COLO829 (cell line): ENCODE measurements around the gene OR5C1.
"Not testable (repeated sequence)": the region's sequence is repeated elsewhere in the genome, so short reads cannot be mapped to it uniquely, and the experiment has no call there.

Experiments
- DNase-seq: peaks from one replicate; pipeline ENCODE4 v3.0.0; 2012; ENCODE audit warnings: low spot score

OR5C1 gene

GRCh38 chr9:122812736-122813135, 24.0 kb downstream of the OR5C1 start:
- no peak for DNase-seq

GRCh38 chr9:122814545-122814944, 25.8 kb downstream of the OR5C1 start:
- no peak for DNase-seq

GRCh38 chr9:122815544-122815943, 26.8 kb downstream of the OR5C1 start:
- no peak for DNase-seq

GRCh38 chr9:122816163-122816867, 27.6 kb downstream of the OR5C1 start:
- no peak for DNase-seq

- no peak for DNase-seq
Measured at GRCh38 chr9:122819326-122819725, 30.6 kb downstream of the OR5C1 start.

- DNase-seq, result no peak
Measured at GRCh38 chr9:122819791-122820489, 31.2 kb downstream of the OR5C1 start.

- DNase-seq, result no peak
Measured at GRCh38 chr9:122820490-122820845, 31.7 kb downstream of the OR5C1 start.

GRCh38 chr9:122821278-122821943, 32.7 kb downstream of the OR5C1 start:
- DNase-seq, result no peak

- no peak for DNase-seq
Measured at GRCh38 chr9:122822056-122822455, 33.3 kb downstream of the OR5C1 start.

GRCh38 chr9:122822938-122823337, 34.2 kb downstream of the OR5C1 start:
- DNase-seq, result no peak

GRCh38 chr9:122827761-122828093, 39.0 kb downstream of the OR5C1 start:
- no peak for DNase-seq

- DNase-seq, result not testable (repeated sequence)
Measured at GRCh38 chr9:122828965-122829284, 40.2 kb downstream of the OR5C1 start.

GRCh38 chr9:122832194-122832593, 43.5 kb downstream of the OR5C1 start:
- DNase-seq, result no peak

- no peak for DNase-seq
Measured at GRCh38 chr9:122835313-122835731, 46.6 kb downstream of the OR5C1 start.

GRCh38 chr9:122837266-122837850, 48.6 kb downstream of the OR5C1 start:
- DNase-seq, result no peak

- not testable (repeated sequence) for DNase-seq
Measured at GRCh38 chr9:122838441-122838840, 49.7 kb downstream of the OR5C1 start.
